Endothelial cell of umbilical vein (primary cell): ENCODE data around the gene PSAP. TPM values are rescaled to one million over a fixed set of nuclear protein-coding genes. Genes with fewer than 3 reads are reported as not detected.

Experiments used
- BruUV-seq: library from RNA; stranded (reverse); fragments of 400-500 nt; replicated peaks from 2 replicates; lab custom pipeline; 2021; lab: Mats Ljungman, UMichigan
- CTCF ChIA-PET: fragments of 300-600, 350-600 bp; sonication (Branson Sonifier 250); formaldehyde crosslinking; loops from one replicate; lab custom pipeline; 2021; ENCODE audit warnings: antibody characterized with exemption, inconsistent platforms; lab: Charles Lee
- POLR2A ChIA-PET: fragments of 300-600, 350-600 bp; sonication (Branson Sonifier 250); formaldehyde crosslinking; loops from one replicate; lab custom pipeline; 2021; ENCODE audit warnings: antibody characterized with exemption, inconsistent platforms; lab: Charles Lee
- DNase-seq: peaks from one replicate; pipeline ENCODE4 v3.0.0-alpha.2; 2011; ENCODE audit warnings: low read depth, low spot score
- FAIRE-seq: peaks from 2 replicates; lab custom pipeline; 2011; peaks lifted over from hg19 to GRCh38; lab: Jason Lieb, UNC
- H2AFZ ChIP-seq: 2 replicates; pipeline ENCODE4 v1.6.0; 2012; ENCODE audit warnings: low read depth, low read length, control low read depth, inconsistent platforms
- H3K27ac ChIP-seq: 2 replicates; pipeline ENCODE4 v1.5.1; 2011; ENCODE audit warnings: low read depth, mild to moderate bottlenecking, control low read depth, low read length, moderate library complexity; ENCODE audit not compliant: insufficient read depth
- H3K27me3 ChIP-seq, 2 experiments: 2 replicates each; pipeline versions ENCODE4 v1.6.0 to v1.6.1; 2011; ENCODE audit warnings: low read length in 2 of 2, mixed read lengths in 1 of 2; ENCODE audit not compliant: control insufficient read depth in 2 of 2, insufficient read depth in 2 of 2
- H3K36me3 ChIP-seq, 2 experiments: 2 replicates in 1 of 2; 3 replicates in 1 of 2; pipeline ENCODE4 v1.5.1; 2011; ENCODE audit warnings: low read length in 2 of 2, mild to moderate bottlenecking in 1 of 2, moderate library complexity in 1 of 2; ENCODE audit not compliant: control insufficient read depth in 2 of 2, insufficient read depth in 2 of 2; ENCODE audit errors: extremely low read depth in 1 of 2
- H3K4me1 ChIP-seq: 3 replicates; pipeline ENCODE4 v1.5.1; 2011; ENCODE audit warnings: mild to moderate bottlenecking, low read length; ENCODE audit not compliant: control insufficient read depth, insufficient read depth; ENCODE audit errors: extremely low read depth
- H3K4me2 ChIP-seq: 2 replicates; pipeline ENCODE4 v1.6.1; 2011; ENCODE audit warnings: low read length, control low read depth, mixed read lengths; ENCODE audit not compliant: insufficient read depth
- H3K4me3 ChIP-seq, 3 experiments: fragments of 200-600 bp in 1 of 3; sonication (generic), shearing (Covaris generic) in 1 of 3; replicated peaks in 1 of 3; 2 replicates each; pipeline ENCODE4 v1.5.1; 2011 to 2016; ENCODE audit warnings: control low read depth in 3 of 3, low read length in 3 of 3, mild to moderate bottlenecking in 2 of 3, inconsistent platforms in 1 of 3, low read depth in 1 of 3, moderate library complexity in 1 of 3; ENCODE audit not compliant: insufficient read depth in 1 of 3
- H3K79me2 ChIP-seq: 2 replicates; pipeline ENCODE4 v1.6.0; 2012; ENCODE audit warnings: low read length, inconsistent platforms; ENCODE audit not compliant: control insufficient read depth, insufficient read depth
- H3K9ac ChIP-seq: replicated peaks from 2 replicates; pipeline ENCODE3; 2011; ENCODE audit warnings: low read length, control low read depth; ENCODE audit not compliant: insufficient read depth; ENCODE audit errors: extremely low read depth
- H3K9me1 ChIP-seq: replicated peaks from 3 replicates; pipeline ENCODE4 v1.6.0; 2011; ENCODE audit warnings: mild to moderate bottlenecking, low read length; ENCODE audit not compliant: control insufficient read depth, insufficient read depth; ENCODE audit errors: extremely low read depth
- H3K9me3 ChIP-seq: replicated peaks from 2 replicates; pipeline ENCODE4 v1.5.1; 2012; ENCODE audit warnings: low read length, inconsistent platforms; ENCODE audit not compliant: control insufficient read depth, insufficient read depth
- H4K20me1 ChIP-seq: replicated peaks from 2 replicates; pipeline ENCODE3; 2011; ENCODE audit warnings: mild to moderate bottlenecking, low read length; ENCODE audit not compliant: control insufficient read depth, insufficient read depth; ENCODE audit errors: extremely low read depth
- EZH2 ChIP-seq: IDR thresholded peaks from 2 replicates; pipeline ENCODE4 v1.6.1; 2012; ENCODE audit warnings: borderline replicate concordance, low read depth, mild to moderate bottlenecking, moderate library complexity, low read length, inconsistent platforms; ENCODE audit not compliant: severe bottlenecking
- FOS ChIP-seq: IDR thresholded peaks from 2 replicates; pipeline ENCODE4 v1.6.1; 2011; ENCODE audit warnings: mild to moderate bottlenecking, low read length, moderate library complexity, borderline replicate concordance; ENCODE audit not compliant: insufficient read depth
- GATA2 ChIP-seq: IDR thresholded peaks from 2 replicates; pipeline ENCODE4 v1.7.0; 2011; ENCODE audit warnings: low read depth, mild to moderate bottlenecking, moderate library complexity, mixed read lengths, low read length; ENCODE audit not compliant: insufficient read length, insufficient read depth
- JUN ChIP-seq: IDR thresholded peaks from 2 replicates; pipeline ENCODE4 v1.6.1; 2011; ENCODE audit warnings: borderline replicate concordance, low read depth; ENCODE audit not compliant: insufficient read length, insufficient read depth
- MAX ChIP-seq: IDR thresholded peaks from 2 replicates; pipeline ENCODE4 v1.6.1; 2011; ENCODE audit not compliant: insufficient read depth, insufficient read length
- MYC ChIP-seq: IDR thresholded peaks from one replicate; pipeline ENCODE4 v1.6.1; 2011; ENCODE audit warnings: mild to moderate bottlenecking, low read depth, low read length
- POLR2A ChIP-seq: IDR thresholded peaks from 2 replicates; pipeline ENCODE4 v1.6.1; 2012; ENCODE audit warnings: low read depth, mild to moderate bottlenecking, control low read depth, low read length
- POLR2AphosphoS5 ChIP-seq: IDR thresholded peaks from 2 replicates; pipeline ENCODE4 v1.6.1; 2012; ENCODE audit warnings: low read depth, mild to moderate bottlenecking, control low read depth, low read length, moderate library complexity; ENCODE audit not compliant: insufficient read depth
- dilution Hi-C: fragments of 300-500 bp; cut with MboI; formaldehyde crosslinking; loops from one replicate; pipeline ENCODE4 v1.15.0; 2019; ENCODE audit warnings: low sequenced_read_pairs; ENCODE audit not compliant: extremely low pct_ligation_motif_present
- intact Hi-C: fragments of 100-400 bp; cut with micrococcal nuclease; formaldehyde crosslinking; loops from one replicate; pipeline ENCODE4 v1.10.0; 2022
- polyA plus RNA-seq, 4 experiments: library from polyadenylated mRNA; depleted of rRNA in 3 of 4; stranded (reverse) in 3 of 4; unstranded in 1 of 4; fragments of >200 nt; gene quantifications; 2 replicates each; pipeline versions ENCODE4 v1.2.1 to v1.2.3, GENCODE V29; 2011 to 2012; ENCODE audit warnings: missing spikeins in 1 of 4
- total RNA-seq: library from RNA; stranded (reverse); gene quantifications from 2 replicates; pipeline ENCODE4 v1.2.3, GENCODE V29; 2021
- TF ChIP-seq, protein P1 (sequence below), 2 donors: IDR thresholded peaks; 1 replicate in 1 of 2; 2 replicates in 1 of 2; pipeline ENCODE4 v1.5.1; 2011; ENCODE audit warnings: low read length in 2 of 2, mild to moderate bottlenecking in 2 of 2, moderate library complexity in 2 of 2, control low read depth in 1 of 2, inconsistent platforms in 1 of 2, low read depth in 1 of 2; ENCODE audit not compliant: insufficient read depth in 1 of 2; ENCODE audit errors: extremely low read depth in 1 of 2

The PSAP gene
- total and polyA plus RNA-seq, 2 donors (not counting 3 experiments of a cell fraction or from before 2014, with no cell fraction given): 644 to 1,476 TPM

DNA sequence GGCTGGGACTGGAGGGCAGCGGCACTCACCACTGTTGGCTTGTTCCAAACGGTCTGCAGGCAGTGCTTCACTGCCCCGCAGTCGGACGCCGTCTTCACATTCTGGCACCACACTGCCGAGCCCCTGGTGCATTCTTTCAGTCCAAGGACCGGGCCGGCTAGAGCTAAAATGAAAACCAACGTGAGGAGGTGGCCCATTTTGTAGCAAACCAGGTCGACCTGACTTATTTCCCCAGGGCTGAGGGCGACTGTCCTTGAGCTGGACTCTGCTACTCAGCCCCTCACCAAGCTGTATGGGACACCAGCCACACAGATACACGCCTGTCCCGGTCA, 16.7 kb downstream of the PSAP start:
- dilution Hi-C loops: no loop called here
- Histone ChIP-seq H4K20me1 (peaks cover 6% of the 10 kb centered on the region), H3K79me2 (peaks cover 67% of the 10 kb centered on the region)

More for the DNA sequence above, 16.7 kb downstream of the PSAP start:
- DNase-seq: no peak
- Histone ChIP-seq H3K27ac (no peak overlapping the region), H3K4me1 (peaks cover 23% of the 10 kb centered on the region), H2AFZ (no peak overlapping the region), H3K36me3 (peaks cover 12 to 40% of the 10 kb centered on the region in 2 experiments), H3K4me2 (no peak overlapping the region), H3K9me1 (no peaks in the 10 kb centered on the region), H3K9ac (no peak overlapping the region), H3K27me3 (no peaks in the 10 kb centered on the region), H3K4me3 (no peak overlapping the region), H3K9me3 (no peaks in the 10 kb centered on the region)
- intact Hi-C loops: no loop called here
- no peak for FAIRE-seq
- CTCF ChIA-PET: interaction anchor here (9.6 kb wide), 1 partner anchor 62 kb away, joined by 152 read pairs; no protein-coding TSS in a partner anchor
- no peak for TF ChIP-seq POLR2A
- TF ChIP-seq MYC: no peak
- TF ChIP-seq JUN: no peak
- TF ChIP-seq MAX: no peak
- TF ChIP-seq, protein P1, sequence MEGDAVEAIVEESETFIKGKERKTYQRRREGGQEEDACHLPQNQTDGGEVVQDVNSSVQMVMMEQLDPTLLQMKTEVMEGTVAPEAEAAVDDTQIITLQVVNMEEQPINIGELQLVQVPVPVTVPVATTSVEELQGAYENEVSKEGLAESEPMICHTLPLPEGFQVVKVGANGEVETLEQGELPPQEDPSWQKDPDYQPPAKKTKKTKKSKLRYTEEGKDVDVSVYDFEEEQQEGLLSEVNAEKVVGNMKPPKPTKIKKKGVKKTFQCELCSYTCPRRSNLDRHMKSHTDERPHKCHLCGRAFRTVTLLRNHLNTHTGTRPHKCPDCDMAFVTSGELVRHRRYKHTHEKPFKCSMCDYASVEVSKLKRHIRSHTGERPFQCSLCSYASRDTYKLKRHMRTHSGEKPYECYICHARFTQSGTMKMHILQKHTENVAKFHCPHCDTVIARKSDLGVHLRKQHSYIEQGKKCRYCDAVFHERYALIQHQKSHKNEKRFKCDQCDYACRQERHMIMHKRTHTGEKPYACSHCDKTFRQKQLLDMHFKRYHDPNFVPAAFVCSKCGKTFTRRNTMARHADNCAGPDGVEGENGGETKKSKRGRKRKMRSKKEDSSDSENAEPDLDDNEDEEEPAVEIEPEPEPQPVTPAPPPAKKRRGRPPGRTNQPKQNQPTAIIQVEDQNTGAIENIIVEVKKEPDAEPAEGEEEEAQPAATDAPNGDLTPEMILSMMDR (IDR thresholded peaks at IDR 0.05; ENCODE audit: extremely low read depth in 1 of 2, insufficient read depth in 1 of 2, low read depth in 1 of 2, low read length in 2 of 2): no peak
- no peak for TF ChIP-seq GATA2
- no peak for TF ChIP-seq POLR2AphosphoS5
- TF ChIP-seq EZH2: no peak
- TF ChIP-seq FOS: no peak
- POLR2A ChIA-PET: no interaction called here
- BruUV-seq: no TSS peak
